ENCODE data around the gene CIDEB. TPM values are rescaled to one million over a fixed set of nuclear protein-coding genes. Genes with fewer than 3 reads are reported as not detected.

The CIDEB gene
- polyA plus RNA-seq, 3 donors = 24.7 to 32.3 (median 28.3) TPM

DNA sequence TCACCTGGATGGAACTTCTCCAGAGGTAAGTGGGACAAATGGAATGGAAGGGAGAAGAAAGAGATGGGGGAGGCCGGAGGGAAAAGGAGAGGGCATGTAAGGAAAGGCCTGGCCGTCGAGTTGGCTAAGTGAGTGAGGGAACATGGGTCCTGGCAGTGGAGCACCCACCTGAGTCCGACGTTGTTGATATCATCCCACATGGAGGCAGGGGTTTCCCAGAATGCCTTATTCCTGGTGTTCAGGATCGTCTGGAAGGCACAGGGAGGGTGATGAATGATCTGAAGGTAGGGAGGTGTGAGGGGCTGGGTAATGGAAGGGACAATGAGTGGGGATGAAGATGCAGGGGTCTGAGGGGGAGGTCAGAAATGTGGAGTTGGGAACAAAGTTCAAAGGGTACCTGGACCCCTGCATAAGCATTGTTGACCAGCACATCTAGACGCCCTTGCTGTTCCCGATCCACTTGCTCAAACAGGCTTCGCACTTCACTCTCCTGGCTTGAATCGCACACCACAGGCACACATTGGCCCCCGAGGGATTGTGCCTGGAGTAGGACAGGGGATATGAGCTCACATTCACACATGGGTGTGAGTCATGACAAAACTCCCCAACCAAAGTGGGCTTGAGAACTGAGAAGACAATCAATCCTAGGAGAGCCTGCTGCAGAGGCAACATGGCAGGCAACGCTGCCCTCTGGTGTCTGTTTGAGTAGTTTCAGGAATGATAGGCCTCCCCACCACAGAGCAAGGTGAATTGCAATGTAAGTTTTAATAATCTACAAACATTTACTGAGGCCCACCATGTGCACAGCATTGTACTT lies 11.2 kb downstream of the CIDEB start:
- peak; percentile 66 for DNase-seq

DNA sequence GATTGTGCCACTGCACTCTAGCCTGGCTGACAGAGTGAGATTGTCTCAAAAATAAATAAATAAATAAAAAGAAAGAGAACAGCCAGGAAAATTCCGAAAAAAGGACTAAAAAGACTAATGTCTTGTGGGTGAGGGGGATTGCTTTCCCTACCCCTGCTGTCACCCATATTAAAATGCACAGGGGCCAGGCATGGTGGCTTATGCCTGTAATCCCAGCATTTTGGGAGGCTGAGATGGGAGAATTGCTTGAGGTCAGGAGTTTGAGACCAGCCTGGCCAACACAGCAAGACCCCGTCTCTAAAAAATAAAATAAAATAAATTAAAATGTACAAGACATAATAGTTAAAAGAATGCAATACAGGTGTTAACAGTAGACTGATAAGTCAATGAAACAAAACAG lies 14.3 kb downstream of the CIDEB start:
- DNase-seq = no peak

DNA sequence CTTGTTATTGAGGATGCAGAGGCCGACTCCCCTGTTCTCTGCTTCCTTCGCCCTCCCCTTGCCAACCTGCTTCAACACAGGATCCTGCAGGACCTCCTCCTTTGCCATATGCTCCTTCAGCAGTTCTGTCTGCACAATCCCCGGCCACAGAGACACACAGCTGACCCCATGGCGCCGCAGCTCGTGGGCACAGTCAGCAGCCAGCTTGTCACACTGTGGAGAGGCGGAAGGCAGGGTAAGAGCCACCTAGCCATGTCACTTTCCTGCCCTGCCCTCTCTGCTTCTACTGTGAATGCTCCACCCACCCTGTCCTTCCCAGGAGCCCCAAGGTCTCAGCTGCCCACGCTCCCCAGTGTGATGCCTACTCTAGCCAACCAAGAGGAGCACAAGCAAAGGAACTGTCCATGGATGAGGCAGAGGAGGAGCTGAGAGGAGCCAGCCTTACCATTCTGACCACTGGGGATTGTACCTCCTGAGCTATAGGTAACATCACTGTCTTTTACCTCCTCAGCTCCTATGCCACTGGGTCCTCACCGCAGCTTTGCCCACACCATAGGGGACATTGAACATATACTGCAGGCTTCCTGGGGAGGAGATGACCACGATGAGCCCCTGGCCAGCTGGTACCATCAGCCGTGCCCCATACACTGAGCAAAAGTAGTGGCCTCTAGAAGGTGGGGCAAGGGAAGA lies 15.5 kb downstream of the CIDEB start:
- DNase-seq = no peak

DNA sequence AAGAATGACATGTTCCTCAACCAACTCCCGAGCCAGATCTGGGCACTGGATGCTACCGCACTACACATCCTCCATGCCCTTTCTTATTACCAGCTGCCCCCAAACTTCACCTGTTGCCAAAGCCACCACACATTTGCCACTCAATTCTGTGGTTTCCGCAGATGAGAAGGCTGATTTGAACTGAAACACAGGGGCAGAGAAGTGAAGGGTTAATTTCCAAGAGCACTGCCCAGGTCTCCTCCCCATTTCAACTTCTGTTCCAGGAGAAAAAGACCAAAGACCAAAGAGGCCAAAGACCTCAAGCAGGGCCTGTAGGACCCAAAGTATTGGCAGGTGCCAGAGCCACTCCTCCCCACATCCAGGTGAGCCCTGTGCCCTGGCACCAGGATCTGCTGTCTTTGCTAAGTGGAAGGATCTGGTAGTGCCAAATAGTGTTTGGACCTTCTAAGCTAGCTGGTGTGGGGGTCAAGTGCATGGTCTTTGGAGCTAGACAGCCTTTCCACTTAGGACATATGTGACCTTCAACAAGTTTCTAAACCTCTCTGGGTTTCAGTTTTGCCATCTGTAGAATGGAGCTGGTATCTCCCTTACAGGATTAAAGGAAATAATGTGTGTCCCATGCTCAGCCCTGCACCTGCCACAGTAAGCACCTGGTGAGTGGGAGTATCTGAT lies 16.2 kb downstream of the CIDEB start:
- no peak for DNase-seq

DNA sequence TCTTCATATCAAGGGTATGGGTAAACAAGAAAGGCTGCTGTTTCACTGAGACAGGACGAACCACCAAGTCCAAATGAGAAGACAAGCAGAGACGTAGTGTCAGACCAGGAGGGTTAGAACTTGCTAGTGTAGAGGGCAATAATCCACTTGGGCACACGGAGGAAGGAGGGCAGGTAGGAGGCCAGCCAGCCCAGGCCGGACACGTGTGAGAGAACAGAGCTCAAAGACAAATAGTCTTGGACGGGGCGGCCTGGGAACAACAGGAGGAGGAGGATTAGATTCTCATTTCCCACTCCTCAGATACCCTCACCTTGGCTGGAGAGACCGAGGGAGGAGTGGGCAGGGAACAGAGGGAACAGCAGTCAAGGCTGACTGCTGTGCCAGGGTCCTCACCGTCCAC lies 17.0 kb downstream of the CIDEB start:
- DNase-seq = no peak

DNA sequence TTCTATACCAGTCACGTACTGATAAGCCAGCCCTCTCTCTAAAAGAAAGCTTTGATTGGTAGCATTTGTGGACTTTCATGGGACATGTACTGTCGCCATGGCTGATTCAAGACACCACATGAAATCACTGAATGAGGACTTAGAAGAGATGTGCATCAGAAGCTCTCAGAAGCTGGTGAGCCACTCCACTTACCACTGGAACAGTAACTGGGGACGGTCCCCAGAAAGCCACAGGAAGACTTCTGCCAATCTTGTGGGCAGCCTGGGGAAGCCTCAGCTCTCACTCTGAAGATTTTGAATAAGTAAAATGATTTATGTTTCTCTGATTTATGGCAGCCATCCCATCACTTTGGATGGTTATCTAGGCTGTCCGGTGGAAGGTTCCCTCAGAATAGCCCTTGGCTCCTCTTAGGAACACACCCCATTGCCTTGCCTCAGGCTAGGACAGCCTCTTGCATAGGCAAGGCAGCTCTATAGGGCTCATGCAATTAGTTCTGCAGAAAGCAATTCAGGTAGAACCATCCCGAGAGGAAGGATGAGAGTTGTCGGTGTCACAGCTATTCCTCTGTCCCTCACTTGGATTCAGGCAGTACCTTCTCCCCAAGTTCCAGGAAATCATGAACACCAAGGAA lies 18.0 kb downstream of the CIDEB start:
- no peak for DNase-seq

DNA sequence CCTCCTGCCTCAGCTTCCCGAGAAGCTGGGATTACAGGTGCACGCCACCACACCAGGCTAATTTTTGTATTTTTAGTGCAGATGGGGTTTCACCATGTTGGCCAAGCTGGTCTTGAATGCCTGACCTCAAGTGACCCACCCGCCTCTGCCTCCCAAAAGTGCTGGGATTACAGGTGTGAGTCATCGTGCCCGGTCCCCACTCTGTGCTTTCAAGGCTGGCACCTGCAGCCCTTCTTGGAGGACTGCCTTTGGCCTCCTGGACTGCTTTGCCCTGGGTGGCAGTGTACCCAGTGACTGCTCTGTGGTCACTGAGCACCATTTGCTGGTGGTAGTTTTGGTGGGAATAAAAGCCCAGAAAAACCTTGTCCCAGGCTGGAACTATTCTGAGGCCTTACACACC lies 20.8 kb downstream of the CIDEB start:
- no peak for DNase-seq

DNA sequence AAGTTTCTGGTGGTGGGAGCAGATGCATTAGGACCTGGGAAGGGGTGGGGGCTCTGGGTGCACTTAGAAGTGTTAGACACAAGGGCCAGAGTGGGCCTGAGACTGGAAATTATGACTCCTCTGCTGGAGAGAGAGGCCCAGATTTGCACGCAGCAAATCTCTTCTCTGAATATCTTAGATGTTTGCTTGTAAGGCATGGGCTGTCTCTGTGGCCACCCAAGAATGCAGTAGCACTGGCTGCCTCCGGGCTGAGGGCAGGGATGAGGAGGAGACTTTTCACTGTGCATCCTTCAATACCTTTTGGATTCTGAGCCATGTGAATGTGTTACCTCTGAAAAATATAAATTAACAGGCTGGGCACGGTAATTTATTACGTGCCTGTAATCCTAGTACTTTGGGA lies 22.4 kb downstream of the CIDEB start:
- DNase-seq = no peak

DNA sequence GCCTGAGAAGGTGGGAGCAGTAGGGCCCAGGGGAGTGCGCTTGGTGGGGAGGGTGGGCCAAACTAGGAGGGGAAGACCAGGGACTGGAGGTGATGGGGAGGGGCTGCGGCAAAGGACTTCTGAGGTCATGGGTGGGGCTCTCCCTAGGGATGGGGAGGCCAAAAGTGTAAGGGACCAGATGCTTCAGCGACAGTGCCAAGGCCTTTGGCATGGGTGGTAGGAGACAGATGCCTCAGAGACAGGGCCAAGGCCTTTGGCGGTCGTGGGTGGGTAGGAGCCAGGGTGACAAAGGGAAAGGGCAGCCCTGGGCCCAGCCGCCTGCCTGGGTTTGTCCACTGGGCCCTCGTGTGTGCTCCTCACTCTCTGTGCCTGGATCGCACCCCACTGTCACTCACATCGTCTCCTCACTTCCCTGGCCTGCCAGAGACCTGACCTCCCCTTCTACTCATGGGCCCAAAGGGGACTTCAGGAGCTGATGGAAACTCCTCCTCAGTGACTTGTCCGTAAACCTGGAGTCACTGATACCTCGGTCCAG lies 23.2 kb downstream of the CIDEB start:
- DNase-seq = no peak

DNA sequence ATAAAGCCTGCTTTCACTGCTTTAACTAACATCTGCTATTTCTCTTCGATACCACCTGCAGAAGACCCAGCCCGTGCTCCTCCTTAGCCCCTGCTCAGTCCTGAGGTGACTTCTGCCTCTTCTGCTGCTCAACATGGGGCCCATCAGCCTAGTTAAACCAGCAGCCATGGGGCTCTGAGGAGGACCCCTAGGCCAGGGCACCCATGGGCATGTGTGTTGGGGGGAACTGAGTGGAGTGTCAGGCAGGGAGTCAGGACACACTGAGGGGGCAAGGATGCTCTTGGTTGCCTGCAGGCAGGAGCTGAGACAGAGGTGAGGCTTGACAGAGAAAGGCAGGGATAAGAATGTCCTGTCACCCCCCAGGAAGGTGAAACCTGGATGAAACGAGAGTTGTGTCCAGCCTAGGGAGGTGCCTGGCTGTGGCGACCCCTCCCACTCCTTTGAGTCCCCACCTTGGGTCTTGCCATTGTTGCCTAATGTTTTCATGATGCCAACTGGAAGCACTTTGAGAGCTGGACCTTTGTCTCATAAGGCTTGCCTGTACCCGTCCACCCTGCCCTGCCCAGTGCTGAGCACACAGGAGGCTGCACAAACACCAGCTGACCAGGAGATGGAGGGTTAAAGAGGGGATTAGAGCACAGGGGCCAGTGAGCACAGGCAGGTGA lies 23.8 kb downstream of the CIDEB start:
- DNase-seq = no peak

DNA sequence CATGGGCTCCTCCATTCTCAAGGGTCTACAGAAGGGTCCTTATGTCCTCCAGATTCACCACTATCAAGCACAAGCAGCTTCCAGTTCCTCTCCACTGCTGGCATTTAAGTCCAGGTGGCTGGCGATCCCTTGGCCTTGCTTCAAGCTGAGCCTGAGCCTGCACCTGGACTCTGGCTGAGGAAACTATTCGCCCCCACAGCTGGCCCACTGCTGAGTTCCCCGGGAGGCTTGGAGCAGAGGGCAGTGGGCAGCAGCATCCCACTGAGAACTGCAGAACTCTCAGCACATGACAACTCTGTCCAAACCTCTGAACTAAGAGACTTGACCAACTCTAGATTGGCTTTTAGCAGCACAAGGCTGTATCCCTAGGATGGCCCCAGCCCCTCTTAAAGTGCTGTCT lies 25.0 kb downstream of the CIDEB start:
- DNase-seq = no peak

DNA sequence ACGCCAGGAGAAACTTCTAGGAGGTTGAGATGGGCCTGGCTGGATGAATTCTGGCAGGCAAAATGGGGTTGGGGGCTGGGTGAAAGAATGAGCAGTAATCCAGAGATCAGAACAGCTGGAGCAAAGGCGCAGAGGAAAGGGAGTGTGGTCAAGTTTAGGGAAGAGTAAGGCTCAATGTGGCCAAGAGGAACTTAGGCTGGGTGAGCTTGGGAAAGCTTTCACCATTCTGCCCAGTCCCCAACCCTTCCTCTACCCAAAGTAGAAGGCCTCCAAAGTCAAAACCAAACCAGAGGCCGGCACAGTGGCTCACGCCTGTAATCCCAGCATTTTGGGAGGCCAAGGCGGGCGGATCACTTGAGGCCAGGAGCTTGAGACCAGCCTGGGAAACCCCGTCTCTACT lies 26.1 kb downstream of the CIDEB start:
- no peak for DNase-seq

DNA sequence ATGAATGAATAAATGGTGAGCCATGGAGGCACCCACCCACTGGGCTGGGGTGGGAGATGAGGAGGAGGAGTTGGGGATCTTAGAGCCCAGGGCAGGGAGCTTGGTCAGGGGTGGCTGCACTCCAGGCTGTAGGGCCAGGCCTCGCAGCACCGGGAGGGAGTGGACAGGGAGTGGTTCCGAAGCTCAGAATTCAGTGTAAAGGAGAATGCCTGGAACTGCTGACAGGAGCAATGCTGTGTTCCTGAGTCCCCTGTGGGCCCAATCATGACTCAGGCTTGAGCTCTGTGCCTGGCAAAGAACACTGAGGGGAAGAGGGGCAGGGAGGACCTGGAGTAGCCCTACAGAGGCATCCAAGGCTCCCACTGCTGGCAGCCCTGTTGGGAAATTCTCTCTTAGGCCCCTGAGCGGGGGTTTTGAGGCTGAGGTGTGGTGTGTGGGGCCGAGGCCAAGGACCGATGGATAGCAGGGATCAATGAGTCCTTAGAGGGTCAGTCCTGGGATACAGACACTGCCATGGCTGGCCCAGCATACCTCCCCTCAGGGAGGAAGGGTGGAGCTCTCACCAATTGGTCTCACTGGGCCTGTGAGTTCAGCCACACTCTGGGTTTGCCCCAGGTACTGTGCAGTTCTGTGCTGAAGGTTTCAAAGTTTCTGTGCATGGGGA lies 26.8 kb downstream of the CIDEB start:
- no peak for DNase-seq

DNA sequence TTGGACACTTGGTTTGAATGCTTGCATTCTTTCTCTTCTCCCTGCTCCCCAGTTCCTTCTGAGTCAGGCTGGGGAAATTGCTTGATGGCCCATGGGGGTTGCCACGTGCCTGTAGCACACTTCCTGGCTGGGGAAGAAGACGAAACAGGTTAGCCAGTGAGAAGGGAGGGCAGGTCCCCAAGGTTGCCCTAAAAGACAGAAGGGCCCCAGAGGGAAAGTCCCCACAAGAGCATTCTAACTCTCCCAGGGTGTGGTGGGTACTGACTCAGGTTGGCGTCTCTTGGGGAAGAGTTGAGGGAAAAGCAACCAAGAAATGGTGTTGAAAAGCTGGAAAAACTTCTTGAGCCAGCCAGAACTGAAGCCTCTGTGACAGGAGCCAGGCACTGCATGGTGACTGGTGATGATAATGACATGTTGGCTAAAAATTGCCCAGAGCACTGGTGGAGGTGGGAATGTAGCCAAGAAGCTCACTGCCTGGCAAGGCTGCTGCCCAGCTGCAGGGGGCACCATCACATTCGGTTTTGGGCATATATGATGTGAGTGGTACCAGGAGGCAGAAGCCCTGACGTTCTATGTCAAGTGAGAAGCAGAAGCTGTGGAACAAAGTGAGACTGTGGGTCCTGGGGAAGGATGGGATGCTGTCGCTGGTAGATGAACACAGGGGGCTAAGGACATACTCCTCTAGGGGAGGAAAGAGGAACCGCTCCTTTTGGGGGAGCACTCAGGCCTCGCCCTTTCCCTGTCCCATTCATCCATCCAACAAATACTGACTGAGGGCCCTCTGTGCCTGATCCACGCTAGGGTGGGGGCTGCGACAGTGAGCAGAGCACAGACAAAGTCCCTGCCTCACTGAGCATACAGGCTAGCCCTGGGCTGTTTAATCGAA lies 28.2 kb downstream of the CIDEB start:
- DNase-seq = no peak

DNA sequence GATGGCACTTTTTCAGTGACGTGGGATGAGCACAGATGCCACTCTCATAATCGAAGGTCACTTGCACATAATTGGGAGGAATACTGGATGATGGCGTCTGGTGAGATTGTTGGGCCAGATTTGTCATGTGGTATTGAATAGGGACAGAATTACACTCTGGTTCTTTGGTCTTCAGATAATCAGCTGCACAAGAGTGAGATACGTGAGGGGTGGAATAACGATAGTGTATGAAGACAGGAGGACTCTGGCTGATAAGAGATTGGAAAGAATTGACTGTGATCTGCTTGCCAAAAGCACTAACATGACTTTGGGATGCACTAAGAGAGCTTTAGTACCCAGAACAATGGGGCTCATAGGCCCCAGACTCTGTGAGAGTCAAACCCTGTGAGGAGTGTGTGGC lies 29.4 kb downstream of the CIDEB start:
- no peak for DNase-seq

DNA sequence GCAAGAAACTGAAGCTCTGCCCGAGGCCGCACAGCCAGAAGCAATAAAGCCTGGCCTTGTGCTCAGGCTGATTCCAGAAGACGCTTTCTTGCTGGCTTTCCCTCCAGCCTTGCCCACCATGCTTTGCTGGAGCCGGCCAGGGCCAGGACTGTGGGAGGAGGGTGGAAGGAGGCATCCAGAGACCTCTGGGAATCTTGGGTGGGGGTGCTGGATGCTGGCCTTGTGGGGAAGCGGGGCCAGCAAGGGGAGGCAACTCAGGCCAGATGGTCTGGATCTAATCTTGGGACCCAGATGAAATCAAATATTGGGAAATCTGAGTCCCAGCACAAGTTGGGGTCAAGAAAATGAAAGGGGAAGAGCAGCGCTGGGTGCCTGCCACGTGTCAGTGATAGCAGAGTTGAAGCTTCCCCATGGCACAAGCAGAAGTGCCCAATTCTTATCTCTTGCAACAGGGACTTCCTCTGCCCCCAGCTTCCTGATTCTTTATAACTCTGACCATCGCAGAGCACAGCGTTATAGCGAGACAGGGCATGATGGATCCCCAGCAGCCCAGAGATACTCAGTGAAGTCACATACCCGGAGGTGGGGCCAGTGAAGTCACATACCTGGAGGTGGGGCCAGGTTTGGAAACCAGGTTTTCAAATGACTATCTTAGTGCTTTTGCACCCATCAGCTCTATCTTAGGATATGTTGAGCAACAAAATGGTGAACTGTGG lies 30.0 kb downstream of the CIDEB start:
- no peak for DNase-seq

DNA sequence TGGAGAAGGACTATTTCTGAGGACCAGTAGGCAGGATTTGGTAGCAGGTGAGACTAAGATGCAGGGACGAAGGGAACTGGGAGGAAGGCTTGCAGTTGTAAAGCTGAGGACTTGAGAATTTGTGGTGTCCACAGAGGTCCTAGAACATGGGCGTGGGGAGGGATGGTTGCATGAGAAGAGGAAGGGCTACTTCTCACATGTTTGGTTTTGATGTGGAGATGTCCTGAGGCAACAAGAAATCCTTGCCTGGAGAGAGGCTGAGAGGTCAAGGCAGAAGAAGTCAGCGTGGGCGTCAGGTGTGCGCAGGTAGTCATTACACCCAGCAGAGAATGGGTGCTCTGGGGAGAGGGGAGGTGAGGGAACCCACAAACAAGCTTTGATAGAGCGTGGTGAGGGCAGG lies 30.7 kb downstream of the CIDEB start:
- DNase-seq = no peak

DNA sequence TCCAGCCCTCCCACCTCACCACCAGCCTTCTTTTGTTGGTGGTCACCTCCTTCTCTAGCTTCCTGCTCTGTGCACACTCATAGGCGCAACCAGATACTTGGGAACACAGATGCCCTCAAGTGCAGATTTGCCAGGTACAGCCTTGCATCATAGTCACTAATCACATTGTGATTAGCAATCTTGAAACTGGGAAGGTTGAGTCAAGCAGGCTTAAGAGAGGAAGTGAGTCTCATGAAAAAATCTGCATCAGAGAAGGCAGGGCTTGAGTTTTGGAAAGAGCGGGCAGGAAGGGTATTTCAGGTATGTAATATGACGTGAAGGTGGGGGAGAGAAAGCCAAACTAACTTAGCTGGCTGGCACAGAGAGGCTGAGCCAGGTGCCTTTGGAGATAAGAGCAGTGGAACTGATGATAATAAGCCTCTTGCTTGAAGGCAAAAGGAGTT lies 33.7 kb downstream of the CIDEB start:
- DNase-seq = no peak

DNA sequence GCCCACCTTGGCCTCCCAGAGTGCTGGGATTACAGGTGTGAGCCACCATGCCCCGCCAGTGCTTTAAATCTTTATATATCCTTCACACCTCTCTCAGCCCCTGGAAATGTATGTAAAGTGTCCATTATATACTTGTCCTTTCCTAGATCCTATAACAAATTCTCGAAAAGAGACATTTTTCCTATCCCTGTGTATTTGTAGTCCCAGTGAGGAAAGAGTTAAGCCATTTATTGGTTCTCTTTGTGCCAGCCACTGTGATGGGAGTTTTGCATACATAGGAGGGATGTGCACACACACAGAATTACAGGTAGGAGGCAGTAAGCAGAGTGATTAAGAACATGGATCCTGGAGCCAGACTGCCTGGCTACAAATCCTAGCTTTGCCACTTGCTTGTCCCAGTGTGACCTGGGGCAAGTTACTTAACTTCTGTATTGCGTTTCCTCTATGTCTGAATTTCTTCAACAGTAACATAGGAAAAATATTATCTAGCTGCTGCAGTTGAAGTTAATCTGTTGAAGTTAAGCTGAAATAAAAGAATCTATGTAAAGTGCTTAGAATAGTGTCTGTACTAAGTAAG lies 34.3 kb downstream of the CIDEB start:
- DNase-seq = no peak

Data from renal pelvis (tissue), 4 donors.